Dermis blood vessel endothelial cell (primary cell): ENCODE measurements around the gene TTF2. TPM values are rescaled to one million over a fixed set of nuclear protein-coding genes. Genes with fewer than 3 reads are reported as not detected.

Experiments used
- DNase-seq: peaks from one replicate; pipeline ENCODE4 v3.0.0; 2010
- total RNA-seq: library from RNA; depleted of rRNA; stranded (reverse); fragments of >200 nt; gene quantifications from 2 replicates; pipeline ENCODE4 v1.2.3, GENCODE V29; 2014

The TTF2 gene
- total RNA-seq, 1 donor from 2014 or later: 14.3 TPM

GRCh38 chr1:117047271-117047670 is 12.9 kb upstream of the TTF2 start:
- DNase-seq: no peak

GRCh38 chr1:117049857-117050256 is 10.3 kb upstream of the TTF2 start:
- no peak for DNase-seq

GRCh38 chr1:117051224-117052064 is 8.7 kb upstream of the TTF2 start:
- DNase-seq: peak; percentile 43

GRCh38 chr1:117054068-117054467 is 6.1 kb upstream of the TTF2 start:
- no peak for DNase-seq

GRCh38 chr1:117058810-117059209 is 1.3 kb upstream of the TTF2 start:
- no peak for DNase-seq

GRCh38 chr1:117059334-117059677 is 820 bp upstream of the TTF2 start:
- no peak for DNase-seq

- peak; percentile 60 for DNase-seq
Observed at GRCh38 chr1:117060441-117061317, 553 bp downstream of the TTF2 start.

GRCh38 chr1:117061986-117062415 is 1.9 kb downstream of the TTF2 start:
- no peak for DNase-seq

- no peak for DNase-seq
Observed at GRCh38 chr1:117066367-117066766, 6.2 kb downstream of the TTF2 start.

- peak; percentile 82 for DNase-seq
Observed at GRCh38 chr1:117067533-117068370, 7.6 kb downstream of the TTF2 start.

GRCh38 chr1:117068580-117068979 is 8.5 kb downstream of the TTF2 start:
- DNase-seq: no peak

GRCh38 chr1:117069220-117069844 is 9.2 kb downstream of the TTF2 start:
- DNase-seq: no peak

- DNase-seq: no peak
Observed at GRCh38 chr1:117070124-117070523, 10.0 kb downstream of the TTF2 start.

GRCh38 chr1:117076648-117077047 is 16.5 kb downstream of the TTF2 start:
- DNase-seq: no peak

GRCh38 chr1:117077267-117077666 is 17.1 kb downstream of the TTF2 start:
- peak; percentile 89 for DNase-seq

- no peak for DNase-seq
Observed at GRCh38 chr1:117079737-117080136, 19.6 kb downstream of the TTF2 start.

GRCh38 chr1:117084231-117084630 is 24.1 kb downstream of the TTF2 start:
- DNase-seq: no peak

- no peak for DNase-seq
Observed at GRCh38 chr1:117087686-117088085, 27.6 kb downstream of the TTF2 start.

- DNase-seq: no peak
Observed at GRCh38 chr1:117089996-117090395, 29.9 kb downstream of the TTF2 start.

GRCh38 chr1:117092594-117092993 is 32.5 kb downstream of the TTF2 start:
- DNase-seq: peak; percentile 46

- peak; percentile 97 for DNase-seq
Observed at GRCh38 chr1:117093091-117093534, 33.0 kb downstream of the TTF2 start.
